ENCODE measurements around the gene PHF12. TPM values are rescaled to one million over a fixed set of nuclear protein-coding genes. Genes with fewer than 3 reads are reported as not detected.

PHF12 gene
- total and polyA plus RNA-seq, 2 experiments from 2014 or later, result 19.7 to 41.0 TPM

DNA sequence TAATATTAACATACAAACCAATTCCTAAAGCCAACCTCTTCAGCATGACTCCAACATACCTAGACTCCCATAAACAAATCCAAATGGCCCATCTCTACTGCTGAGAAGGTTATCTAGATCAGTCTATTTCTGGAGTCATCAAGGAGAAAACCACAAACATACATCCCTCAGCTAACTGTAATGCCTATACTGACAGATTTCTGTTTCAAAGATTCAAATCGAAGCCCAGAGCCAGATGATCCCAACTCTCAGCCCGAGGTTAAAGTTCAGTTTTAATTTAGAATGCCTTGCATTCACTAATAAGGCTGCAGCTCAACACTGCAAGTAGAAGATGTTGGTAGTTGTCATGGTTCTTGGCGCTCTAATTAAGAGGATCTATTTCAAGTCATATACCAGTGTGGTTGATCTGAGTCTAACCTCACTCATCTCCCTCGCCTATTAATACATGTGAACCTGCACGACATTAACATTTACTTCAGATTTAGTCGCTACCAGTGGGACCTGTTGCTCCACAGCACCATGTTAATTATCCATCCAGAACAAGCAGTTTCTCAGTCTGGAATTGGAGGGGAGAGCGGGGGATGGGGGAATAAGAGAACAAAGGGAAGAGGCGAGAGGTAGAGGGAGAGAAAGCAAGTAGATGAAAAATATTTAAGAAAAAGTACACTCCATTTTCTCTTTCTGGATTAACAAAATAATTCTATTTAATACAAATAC is 15.4 kb downstream of the PHF12 start:
- H3K4me1 Mint-ChIP-seq, result peaks cover 49% of the 10 kb centered on the region
- peaks cover 13% of the 10 kb centered on the region for H3F3A ChIP-seq (replicated peaks; ENCODE audit: low read depth)
- H3K27ac Mint-ChIP-seq, result peak overlapping the region; percentile 49
- H3K9me3 Mint-ChIP-seq, result no peaks in the 10 kb centered on the region
- DNase-seq (ENCODE audit: low spot score), result peak; percentile 41
- H3K4me3 ChIP-seq, result no peak overlapping the region
- H3K9me2 ChIP-seq (ENCODE audit: insufficient read depth), result no peaks in the 10 kb centered on the region
- H3K79me2 ChIP-seq (replicated peaks; ENCODE audit: insufficient read depth), result peaks cover 100% of the 10 kb centered on the region
- H3K36me3 ChIP-seq (ENCODE audit: insufficient read depth), result no peaks in the 10 kb centered on the region
- peaks cover 10% of the 10 kb centered on the region for H3K36me3 Mint-ChIP-seq (ENCODE audit: low read depth)
- no peaks in the 10 kb centered on the region for H3K27me3 Mint-ChIP-seq (ENCODE audit: insufficient read depth, low read depth, poor library complexity)
- H3K4me3 Mint-ChIP-seq, result 0 out of 3 replicates have a peak overlapping the region, but pooled peaks have one; percentile 13
- no peak overlapping the region for H2AFZ ChIP-seq
- H3K4me1 ChIP-seq (ENCODE audit: insufficient read depth), result peaks cover 47% of the 10 kb centered on the region
- peak overlapping the region; percentile 67 for H3K4me2 ChIP-seq
- TF ChIP-seq CREB1 (CRISPR knock-in tag; IDR thresholded peaks at IDR 0.05; ENCODE audit: low read depth) (no peak), NANOG (IDR thresholded peaks at IDR 0.05; ENCODE audit: borderline replicate concordance) (no peak), ZNF331 (CRISPR knock-in tag; IDR thresholded peaks at IDR 0.05; ENCODE audit: low read depth) (no peak), EZH2phosphoT487 (IDR thresholded peaks at IDR 0.05; ENCODE audit: unreplicated experiment) (no peak), EZH2 (IDR thresholded peaks at IDR 0.05; ENCODE audit: low read depth, unreplicated experiment) (no peak), JUNB (IDR thresholded peaks at IDR 0.05; ENCODE audit: unreplicated experiment) (no peak), POLR2AphosphoS5 (IDR thresholded peaks at IDR 0.05; ENCODE audit: low read depth) (no peak), ZNF114 (CRISPR knock-in tag; IDR thresholded peaks at IDR 0.05) (no peak), STAT1 (IDR thresholded peaks at IDR 0.05; ENCODE audit: unreplicated experiment) (no peak)
- TF ChIP-seq, protein P1, sequence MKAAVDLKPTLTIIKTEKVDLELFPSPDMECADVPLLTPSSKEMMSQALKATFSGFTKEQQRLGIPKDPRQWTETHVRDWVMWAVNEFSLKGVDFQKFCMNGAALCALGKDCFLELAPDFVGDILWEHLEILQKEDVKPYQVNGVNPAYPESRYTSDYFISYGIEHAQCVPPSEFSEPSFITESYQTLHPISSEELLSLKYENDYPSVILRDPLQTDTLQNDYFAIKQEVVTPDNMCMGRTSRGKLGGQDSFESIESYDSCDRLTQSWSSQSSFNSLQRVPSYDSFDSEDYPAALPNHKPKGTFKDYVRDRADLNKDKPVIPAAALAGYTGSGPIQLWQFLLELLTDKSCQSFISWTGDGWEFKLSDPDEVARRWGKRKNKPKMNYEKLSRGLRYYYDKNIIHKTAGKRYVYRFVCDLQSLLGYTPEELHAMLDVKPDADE (IDR thresholded peaks at IDR 0.05), result no peak
- TF ChIP-seq, protein P2, sequence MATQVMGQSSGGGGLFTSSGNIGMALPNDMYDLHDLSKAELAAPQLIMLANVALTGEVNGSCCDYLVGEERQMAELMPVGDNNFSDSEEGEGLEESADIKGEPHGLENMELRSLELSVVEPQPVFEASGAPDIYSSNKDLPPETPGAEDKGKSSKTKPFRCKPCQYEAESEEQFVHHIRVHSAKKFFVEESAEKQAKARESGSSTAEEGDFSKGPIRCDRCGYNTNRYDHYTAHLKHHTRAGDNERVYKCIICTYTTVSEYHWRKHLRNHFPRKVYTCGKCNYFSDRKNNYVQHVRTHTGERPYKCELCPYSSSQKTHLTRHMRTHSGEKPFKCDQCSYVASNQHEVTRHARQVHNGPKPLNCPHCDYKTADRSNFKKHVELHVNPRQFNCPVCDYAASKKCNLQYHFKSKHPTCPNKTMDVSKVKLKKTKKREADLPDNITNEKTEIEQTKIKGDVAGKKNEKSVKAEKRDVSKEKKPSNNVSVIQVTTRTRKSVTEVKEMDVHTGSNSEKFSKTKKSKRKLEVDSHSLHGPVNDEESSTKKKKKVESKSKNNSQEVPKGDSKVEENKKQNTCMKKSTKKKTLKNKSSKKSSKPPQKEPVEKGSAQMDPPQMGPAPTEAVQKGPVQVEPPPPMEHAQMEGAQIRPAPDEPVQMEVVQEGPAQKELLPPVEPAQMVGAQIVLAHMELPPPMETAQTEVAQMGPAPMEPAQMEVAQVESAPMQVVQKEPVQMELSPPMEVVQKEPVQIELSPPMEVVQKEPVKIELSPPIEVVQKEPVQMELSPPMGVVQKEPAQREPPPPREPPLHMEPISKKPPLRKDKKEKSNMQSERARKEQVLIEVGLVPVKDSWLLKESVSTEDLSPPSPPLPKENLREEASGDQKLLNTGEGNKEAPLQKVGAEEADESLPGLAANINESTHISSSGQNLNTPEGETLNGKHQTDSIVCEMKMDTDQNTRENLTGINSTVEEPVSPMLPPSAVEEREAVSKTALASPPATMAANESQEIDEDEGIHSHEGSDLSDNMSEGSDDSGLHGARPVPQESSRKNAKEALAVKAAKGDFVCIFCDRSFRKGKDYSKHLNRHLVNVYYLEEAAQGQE (IDR thresholded peaks at IDR 0.05; ENCODE audit: unreplicated experiment), result no peak
- TF ChIP-seq, protein P3, sequence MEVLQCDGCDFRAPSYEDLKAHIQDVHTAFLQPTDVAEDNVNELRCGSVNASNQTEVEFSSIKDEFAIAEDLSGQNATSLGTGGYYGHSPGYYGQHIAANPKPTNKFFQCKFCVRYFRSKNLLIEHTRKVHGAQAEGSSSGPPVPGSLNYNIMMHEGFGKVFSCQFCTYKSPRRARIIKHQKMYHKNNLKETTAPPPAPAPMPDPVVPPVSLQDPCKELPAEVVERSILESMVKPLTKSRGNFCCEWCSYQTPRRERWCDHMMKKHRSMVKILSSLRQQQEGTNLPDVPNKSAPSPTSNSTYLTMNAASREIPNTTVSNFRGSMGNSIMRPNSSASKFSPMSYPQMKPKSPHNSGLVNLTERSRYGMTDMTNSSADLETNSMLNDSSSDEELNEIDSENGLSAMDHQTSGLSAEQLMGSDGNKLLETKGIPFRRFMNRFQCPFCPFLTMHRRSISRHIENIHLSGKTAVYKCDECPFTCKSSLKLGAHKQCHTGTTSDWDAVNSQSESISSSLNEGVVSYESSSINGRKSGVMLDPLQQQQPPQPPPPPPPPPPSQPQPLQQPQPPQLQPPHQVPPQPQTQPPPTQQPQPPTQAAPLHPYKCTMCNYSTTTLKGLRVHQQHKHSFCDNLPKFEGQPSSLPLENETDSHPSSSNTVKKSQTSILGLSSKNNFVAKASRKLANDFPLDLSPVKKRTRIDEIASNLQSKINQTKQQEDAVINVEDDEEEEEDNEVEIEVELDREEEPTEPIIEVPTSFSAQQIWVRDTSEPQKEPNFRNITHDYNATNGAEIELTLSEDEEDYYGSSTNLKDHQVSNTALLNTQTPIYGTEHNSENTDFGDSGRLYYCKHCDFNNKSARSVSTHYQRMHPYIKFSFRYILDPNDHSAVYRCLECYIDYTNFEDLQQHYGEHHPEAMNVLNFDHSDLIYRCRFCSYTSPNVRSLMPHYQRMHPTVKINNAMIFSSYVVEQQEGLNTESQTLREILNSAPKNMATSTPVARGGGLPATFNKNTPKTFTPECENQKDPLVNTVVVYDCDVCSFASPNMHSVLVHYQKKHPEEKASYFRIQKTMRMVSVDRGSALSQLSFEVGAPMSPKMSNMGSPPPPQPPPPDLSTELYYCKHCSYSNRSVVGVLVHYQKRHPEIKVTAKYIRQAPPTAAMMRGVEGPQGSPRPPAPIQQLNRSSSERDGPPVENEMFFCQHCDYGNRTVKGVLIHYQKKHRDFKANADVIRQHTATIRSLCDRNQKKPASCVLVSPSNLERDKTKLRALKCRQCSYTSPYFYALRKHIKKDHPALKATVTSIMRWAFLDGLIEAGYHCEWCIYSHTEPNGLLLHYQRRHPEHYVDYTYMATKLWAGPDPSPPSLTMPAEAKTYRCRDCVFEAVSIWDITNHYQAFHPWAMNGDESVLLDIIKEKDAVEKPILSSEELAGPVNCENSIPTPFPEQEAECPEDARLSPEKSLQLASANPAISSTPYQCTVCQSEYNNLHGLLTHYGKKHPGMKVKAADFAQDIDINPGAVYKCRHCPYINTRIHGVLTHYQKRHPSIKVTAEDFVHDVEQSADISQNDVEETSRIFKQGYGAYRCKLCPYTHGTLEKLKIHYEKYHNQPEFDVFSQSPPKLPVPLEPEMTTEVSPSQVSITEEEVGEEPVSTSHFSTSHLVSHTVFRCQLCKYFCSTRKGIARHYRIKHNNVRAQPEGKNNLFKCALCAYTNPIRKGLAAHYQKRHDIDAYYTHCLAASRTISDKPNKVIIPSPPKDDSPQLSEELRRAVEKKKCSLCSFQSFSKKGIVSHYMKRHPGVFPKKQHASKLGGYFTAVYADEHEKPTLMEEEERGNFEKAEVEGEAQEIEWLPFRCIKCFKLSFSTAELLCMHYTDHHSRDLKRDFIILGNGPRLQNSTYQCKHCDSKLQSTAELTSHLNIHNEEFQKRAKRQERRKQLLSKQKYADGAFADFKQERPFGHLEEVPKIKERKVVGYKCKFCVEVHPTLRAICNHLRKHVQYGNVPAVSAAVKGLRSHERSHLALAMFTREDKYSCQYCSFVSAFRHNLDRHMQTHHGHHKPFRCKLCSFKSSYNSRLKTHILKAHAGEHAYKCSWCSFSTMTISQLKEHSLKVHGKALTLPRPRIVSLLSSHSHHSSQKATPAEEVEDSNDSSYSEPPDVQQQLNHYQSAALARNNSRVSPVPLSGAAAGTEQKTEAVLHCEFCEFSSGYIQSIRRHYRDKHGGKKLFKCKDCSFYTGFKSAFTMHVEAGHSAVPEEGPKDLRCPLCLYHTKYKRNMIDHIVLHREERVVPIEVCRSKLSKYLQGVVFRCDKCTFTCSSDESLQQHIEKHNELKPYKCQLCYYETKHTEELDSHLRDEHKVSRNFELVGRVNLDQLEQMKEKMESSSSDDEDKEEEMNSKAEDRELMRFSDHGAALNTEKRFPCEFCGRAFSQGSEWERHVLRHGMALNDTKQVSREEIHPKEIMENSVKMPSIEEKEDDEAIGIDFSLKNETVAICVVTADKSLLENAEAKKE (CRISPR knock-in tag; IDR thresholded peaks at IDR 0.05), result no peak
- TF ChIP-seq, protein P4, sequence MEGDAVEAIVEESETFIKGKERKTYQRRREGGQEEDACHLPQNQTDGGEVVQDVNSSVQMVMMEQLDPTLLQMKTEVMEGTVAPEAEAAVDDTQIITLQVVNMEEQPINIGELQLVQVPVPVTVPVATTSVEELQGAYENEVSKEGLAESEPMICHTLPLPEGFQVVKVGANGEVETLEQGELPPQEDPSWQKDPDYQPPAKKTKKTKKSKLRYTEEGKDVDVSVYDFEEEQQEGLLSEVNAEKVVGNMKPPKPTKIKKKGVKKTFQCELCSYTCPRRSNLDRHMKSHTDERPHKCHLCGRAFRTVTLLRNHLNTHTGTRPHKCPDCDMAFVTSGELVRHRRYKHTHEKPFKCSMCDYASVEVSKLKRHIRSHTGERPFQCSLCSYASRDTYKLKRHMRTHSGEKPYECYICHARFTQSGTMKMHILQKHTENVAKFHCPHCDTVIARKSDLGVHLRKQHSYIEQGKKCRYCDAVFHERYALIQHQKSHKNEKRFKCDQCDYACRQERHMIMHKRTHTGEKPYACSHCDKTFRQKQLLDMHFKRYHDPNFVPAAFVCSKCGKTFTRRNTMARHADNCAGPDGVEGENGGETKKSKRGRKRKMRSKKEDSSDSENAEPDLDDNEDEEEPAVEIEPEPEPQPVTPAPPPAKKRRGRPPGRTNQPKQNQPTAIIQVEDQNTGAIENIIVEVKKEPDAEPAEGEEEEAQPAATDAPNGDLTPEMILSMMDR (conservative IDR thresholded peaks at IDR 0.05; ENCODE audit: low read depth in 2 of 2), result no peak
- H3K27ac ChIP-seq (ENCODE audit: low read depth), result no peak overlapping the region
- H4K20me1 ChIP-seq (replicated peaks; ENCODE audit: insufficient read depth), result peaks cover 78% of the 10 kb centered on the region
- H3K27me3 ChIP-seq (ENCODE audit: insufficient read depth), result no peaks in the 10 kb centered on the region
- peak; percentile 31; the same call in 2 of the 3 replicates for ATAC-seq

Data from GM23338 (cell line).